H9 (cell line): Measurements from ENCODE around the gene CYSTM1. TPM values are rescaled to one million over a fixed set of nuclear protein-coding genes. Genes with fewer than 3 reads are reported as not detected.

Source experiments
- DNase-seq: peaks from one replicate; pipeline ENCODE4 v3.0.0-alpha.2; 2017
- H2AFZ ChIP-seq: one replicate; pipeline ENCODE4 v1.6.1; 2013; ENCODE audit warnings: mild to moderate bottlenecking, low read length, control low read depth, moderate library complexity
- H2AK5ac ChIP-seq: 2 replicates; pipeline ENCODE4 v1.6.1; 2013; ENCODE audit warnings: low read length, control low read depth, mixed read lengths; ENCODE audit not compliant: insufficient read length
- H2BK120ac ChIP-seq: one replicate; pipeline ENCODE4 v1.6.1; 2013; ENCODE audit warnings: low read depth, mild to moderate bottlenecking, low read length, control low read depth, inconsistent platforms; ENCODE audit not compliant: poor library complexity, severe bottlenecking
- H2BK12ac ChIP-seq: 2 replicates; pipeline ENCODE4 v1.6.1; 2013; ENCODE audit warnings: low read length, control low read depth, mixed read lengths, low read depth; ENCODE audit not compliant: insufficient read length
- H2BK15ac ChIP-seq: 2 replicates; pipeline ENCODE4 v1.6.1; 2013; ENCODE audit warnings: low read depth, low read length, control low read depth
- H2BK20ac ChIP-seq: one replicate; pipeline ENCODE4 v1.6.1; 2013; ENCODE audit warnings: low read depth, mild to moderate bottlenecking, low read length, control low read depth, inconsistent platforms; ENCODE audit not compliant: poor library complexity, severe bottlenecking
- H2BK5ac ChIP-seq: 2 replicates; pipeline ENCODE4 v1.6.1; 2013; ENCODE audit warnings: low read length, control low read depth, mixed read lengths; ENCODE audit not compliant: insufficient read length
- H3K14ac ChIP-seq: 2 replicates; pipeline ENCODE4 v1.6.1; 2013; ENCODE audit warnings: low read length, control low read depth; ENCODE audit not compliant: insufficient read depth
- H3K18ac ChIP-seq: 2 replicates; pipeline ENCODE4 v1.6.1; 2013; ENCODE audit warnings: low read depth, mild to moderate bottlenecking, mixed read lengths, low read length, control low read depth; ENCODE audit not compliant: insufficient read length
- H3K23ac ChIP-seq: 2 replicates; pipeline ENCODE4 v1.6.1; 2013; ENCODE audit warnings: low read length, control low read depth, mixed read lengths, low read depth; ENCODE audit not compliant: insufficient read length
- H3K23me2 ChIP-seq: 2 replicates; pipeline ENCODE4 v1.6.1; 2013; ENCODE audit warnings: low read depth, mild to moderate bottlenecking, mixed read lengths, low read length, control low read depth; ENCODE audit not compliant: insufficient read length, poor library complexity, severe bottlenecking
- H3K27ac ChIP-seq: 2 replicates; pipeline ENCODE4 v1.5.1; 2013; ENCODE audit warnings: low read length, control low read depth, mixed read lengths, low read depth; ENCODE audit not compliant: insufficient read length
- H3K27me3 ChIP-seq: 2 replicates; pipeline ENCODE4 v1.6.1; 2013; ENCODE audit warnings: low read length, control low read depth, inconsistent platforms; ENCODE audit not compliant: insufficient read depth
- H3K4ac ChIP-seq: 2 replicates; pipeline ENCODE4 v1.6.1; 2013; ENCODE audit warnings: low read depth, mild to moderate bottlenecking, control low read depth, inconsistent platforms, low read length, moderate library complexity
- H3K4me1 ChIP-seq: 2 replicates; pipeline ENCODE4 v1.6.1; 2013; ENCODE audit warnings: low read length, control low read depth, inconsistent platforms; ENCODE audit not compliant: insufficient read depth
- H3K4me2 ChIP-seq: 2 replicates; pipeline ENCODE4 v1.6.1; 2013; ENCODE audit warnings: low read length, control low read depth, mixed read lengths; ENCODE audit not compliant: insufficient read length, insufficient read depth
- H3K56ac ChIP-seq: 2 replicates; pipeline ENCODE4 v1.6.1; 2013; ENCODE audit warnings: low read depth, mild to moderate bottlenecking, mixed read lengths, low read length, control low read depth; ENCODE audit not compliant: insufficient read length
- H3K79me1 ChIP-seq: 2 replicates; pipeline ENCODE4 v1.6.1; 2013; ENCODE audit warnings: low read depth, mild to moderate bottlenecking, moderate library complexity, low read length, control low read depth, inconsistent platforms; ENCODE audit not compliant: insufficient read depth, poor library complexity, severe bottlenecking
- H3K79me2 ChIP-seq: 2 replicates; pipeline ENCODE4 v1.6.1; 2013; ENCODE audit warnings: low read length, control low read depth, inconsistent platforms; ENCODE audit not compliant: insufficient read depth
- H3K9ac ChIP-seq: 2 replicates; pipeline ENCODE4 v1.6.1; 2013; ENCODE audit warnings: low read length, control low read depth, mixed read lengths; ENCODE audit not compliant: insufficient read length; ENCODE audit errors: extremely low read depth
- H3K9me3 ChIP-seq: one replicate; pipeline ENCODE4 v1.6.1; 2013; ENCODE audit warnings: low read depth, low read length, inconsistent platforms; ENCODE audit not compliant: control insufficient read depth
- H3T11ph ChIP-seq: one replicate; pipeline ENCODE4 v1.6.1; 2013; ENCODE audit warnings: mild to moderate bottlenecking, low read length, control low read depth, inconsistent platforms
- H4K20me1 ChIP-seq: one replicate; pipeline ENCODE4 v1.6.1; 2013; ENCODE audit not compliant: control insufficient read depth, insufficient read length, insufficient read depth
- H4K5ac ChIP-seq: 2 replicates; pipeline ENCODE4 v1.6.1; 2013; ENCODE audit warnings: low read depth, mild to moderate bottlenecking, mixed read lengths, low read length, control low read depth; ENCODE audit not compliant: insufficient read length
- H4K8ac ChIP-seq: replicated peaks from 2 replicates; pipeline ENCODE4 v1.6.1; 2013; ENCODE audit warnings: low read length, control low read depth, mixed read lengths, low read depth; ENCODE audit not compliant: insufficient read length
- H4K91ac ChIP-seq: 2 replicates; pipeline ENCODE4 v1.6.1; 2013; ENCODE audit warnings: low read depth, mild to moderate bottlenecking, moderate library complexity, mixed read lengths, low read length, control low read depth; ENCODE audit not compliant: insufficient read length
- H3K27ac Mint-ChIP-seq, 3 experiments: 2 replicates in 2 of 3; 3 replicates in 1 of 3; pipeline ENCODE4 v1.8.0; 2020 to 2021; ENCODE audit warnings: mixed read lengths in 3 of 3, mild to moderate bottlenecking in 1 of 3, moderate library complexity in 1 of 3
- H3K27me3 Mint-ChIP-seq: 2 replicates; pipeline ENCODE4 v1.8.0; 2021; ENCODE audit warnings: low read depth, mild to moderate bottlenecking, moderate library complexity, mixed read lengths
- H3K36me3 Mint-ChIP-seq, 3 experiments: 2 replicates in 2 of 3; 3 replicates in 1 of 3; pipeline ENCODE4 v1.8.0; 2020 to 2021; ENCODE audit warnings: low read depth in 3 of 3, mixed read lengths in 3 of 3; ENCODE audit not compliant: insufficient read depth in 1 of 3
- H3K4me1 Mint-ChIP-seq, 2 experiments: 2 replicates each; pipeline ENCODE4 v1.8.0; 2020; ENCODE audit warnings: mixed read lengths in 2 of 2
- H3K4me3 Mint-ChIP-seq, 2 experiments: 2 replicates in 1 of 2; 3 replicates in 1 of 2; pipeline ENCODE4 v1.8.0; 2020 to 2021; ENCODE audit warnings: mild to moderate bottlenecking in 2 of 2, mixed read lengths in 2 of 2, moderate library complexity in 1 of 2
- H3K9me3 Mint-ChIP-seq, 2 experiments: 2 replicates in 1 of 2; 3 replicates in 1 of 2; pipeline ENCODE4 v1.8.0; 2020; ENCODE audit warnings: mild to moderate bottlenecking in 2 of 2, mixed read lengths in 2 of 2, moderate library complexity in 1 of 2
- CTCF ChIP-seq: fragments of 200-600 bp; sonication (generic); conservative IDR thresholded peaks from 3 replicates; pipeline ENCODE4 v1.8.0; 2021; ENCODE audit warnings: antibody characterized with exemption, mild to moderate bottlenecking
- WGBS: extraction: QIAGEN DNeasy Blood & Tissue Kit; methylation state at CpG from one replicate; pipeline ENCODE4 v1.1.7; 2013; ENCODE audit warnings: missing lambda C conversion rate, low lambda C conversion rate, mixed read lengths; ENCODE audit not compliant: insufficient read length; ENCODE audit errors: extremely low coverage; 5-methylcytosine and 5-hydroxymethylcytosine counted together
- total RNA-seq: library from RNA; stranded (reverse); gene quantifications from 2 replicates; pipeline ENCODE4 v1.2.1, GENCODE V29; 2021

CYSTM1 gene
- total RNA-seq, 1 experiment from 2014 or later: 20.6 TPM

- Histone ChIP-seq H3K23ac (no peak overlapping the region), H3K23me2 (peaks cover 8% of the 10 kb centered on the region), H4K8ac (no peak overlapping the region), H3K4me2 (no peak overlapping the region), H3K14ac (no peak overlapping the region), H3K18ac (no peak overlapping the region), H4K20me1 (no peaks in the 10 kb centered on the region), H2BK5ac (no peak overlapping the region), H2BK20ac (no peak overlapping the region), H3T11ph (no peak overlapping the region), H2AFZ (no peak overlapping the region), H3K79me1 (no peaks in the 10 kb centered on the region), H3K9me3 (no peaks in the 10 kb centered on the region), H2BK15ac (no peak overlapping the region), H2BK12ac (no peak overlapping the region), H3K4ac (no peak overlapping the region), H3K27me3 (peaks cover 26% of the 10 kb centered on the region), H4K91ac (no peak overlapping the region), H3K79me2 (no peaks in the 10 kb centered on the region), H4K5ac (no peak overlapping the region), H3K27ac (no peak overlapping the region), H3K56ac (no peak overlapping the region), H2AK5ac (no peak overlapping the region), H3K4me1 (no peaks in the 10 kb centered on the region), H2BK120ac (no peak overlapping the region), H3K9ac (no peak overlapping the region)
- H3K27me3 Mint-ChIP-seq: peaks cover 50% of the 10 kb centered on the region
- no peak overlapping the region for H3K27ac Mint-ChIP-seq
- DNase-seq: no peak
- H3K36me3 Mint-ChIP-seq: no peaks in the 10 kb centered on the region
- H3K4me1 Mint-ChIP-seq: peaks cover 12 to 13% of the 10 kb centered on the region in 2 experiments
- H3K9me3 Mint-ChIP-seq: no peaks in the 10 kb centered on the region; a peak in 1 of 5 replicates
- no peak for TF ChIP-seq CTCF
- no CpG with 5 or more reads among the region's 7 CpGs for WGBS
- no peak overlapping the region for H3K4me3 Mint-ChIP-seq
Measured at GRCh38 chr5:140142856-140143255, 32.1 kb upstream of the CYSTM1 start.
